Stomach (tissue), 9 donors: Measurements from ENCODE around the gene AKAP10. TPM values are rescaled to one million over a fixed set of nuclear protein-coding genes. Genes with fewer than 3 reads are reported as not detected.
"Not testable (repeated sequence)": the region's sequence is repeated elsewhere in the genome, so short reads cannot be mapped to it uniquely, and the experiment has no call there.

ENCODE experiments used
- DNase-seq, 2 donors: peaks; one replicate each; pipeline versions ENCODE4 v3.0.0 to v3.0.0-alpha.2; 2013 to 2019
- H3K27ac ChIP-seq, 5 donors: fragments of 200-600 bp in 4 of 5; sonication (generic) in 4 of 5; one replicate each; pipeline ENCODE4 v1.5.1; 2013 to 2019; ENCODE audit warnings: mild to moderate bottlenecking in 1 of 5, moderate library complexity in 1 of 5
- H3K27me3 ChIP-seq, 3 donors: fragments of 200-600 bp; sonication (generic); one replicate each; pipeline ENCODE4 v1.5.1; 2017 to 2019; ENCODE audit warnings: mixed run types in 1 of 3
- H3K36me3 ChIP-seq, 4 donors: fragments of 200-600 bp; sonication (generic); 1 replicate in 3 of 4; 2 replicates in 1 of 4; pipeline ENCODE4 v1.5.1; 2016 to 2019
- H3K4me1 ChIP-seq, 4 donors: fragments of 200-600 bp; sonication (generic); one replicate each; pipeline ENCODE4 v1.5.1; 2016 to 2019
- H3K4me3 ChIP-seq, 4 donors: fragments of 200-600 bp; sonication (generic) in 3 of 4; one replicate each; pipeline ENCODE4 v1.5.1; 2016 to 2019; ENCODE audit warnings: mild to moderate bottlenecking in 1 of 4
- H3K9me3 ChIP-seq, 4 donors: fragments of 200-600 bp; sonication (generic); one replicate each; pipeline ENCODE4 v1.5.1; 2016 to 2019
- EP300 ChIP-seq: sonication (generic); formaldehyde crosslinking; IDR thresholded peaks from one replicate; pipeline ENCODE4 v1.6.1; 2017; ENCODE audit warnings: antibody characterized with exemption
- POLR2A ChIP-seq, 4 donors: fragments of 450-650 bp; IDR thresholded peaks; one replicate each; pipeline ENCODE4 v1.6.1; 2016; ENCODE audit warnings: antibody characterized with exemption in 4 of 4, control low read depth in 2 of 4, mild to moderate bottlenecking in 1 of 4, moderate library complexity in 1 of 4
- POLR2AphosphoS5 ChIP-seq, 3 donors: sonication (generic); formaldehyde crosslinking; IDR thresholded peaks; one replicate each; pipeline ENCODE4 v1.6.1; 2016; ENCODE audit warnings: antibody characterized with exemption in 3 of 3
- WGBS, 5 donors: extraction: QIAGEN DNeasy Blood & Tissue Kit in 3 of 5; methylation state at CpG; one replicate each; pipeline versions ENCODE4 v1.1.5 to v1.1.7; 2013 to 2018; 5-methylcytosine and 5-hydroxymethylcytosine counted together
- intact Hi-C: fragments of 100-400 bp; cut with DNase I; formaldehyde crosslinking; loops from one replicate; pipeline ENCODE4 v1.15.1; 2023; ENCODE audit warnings: low total_unique reads
- polyA plus RNA-seq, 3 donors: library from polyadenylated mRNA; stranded (reverse); fragments of 200-250 nt; gene quantifications; one replicate each; pipeline ENCODE4 v1.2.3, GENCODE V29; 2013
- total RNA-seq, 5 donors: library from RNA; depleted of rRNA; stranded (reverse); fragments of >200 nt; gene quantifications; one replicate each; pipeline versions ENCODE4 v1.1.0 to v1.2.3, GENCODE V29; 2014 to 2016
- TF ChIP-seq, protein P1 (sequence below), 7 experiments: fragments of 450-650 bp in 4 of 7; fragments of 200-600 bp in 3 of 7; sonication (generic) in 3 of 7; IDR thresholded peaks; one replicate each; pipeline ENCODE4 v1.5.1; 2016 to 2019; ENCODE audit warnings: antibody characterized with exemption in 7 of 7, control low read depth in 2 of 7, mild to moderate bottlenecking in 1 of 7
- donor health status: healthy with polysubstance abuse.
- donor health status: Bipolar disorder and iron deficiency.
- donor health status: healthy.

AKAP10 gene
- total and polyA plus RNA-seq, 8 donors: 5.1 to 54.5 (median 25.7) TPM

DNA sequence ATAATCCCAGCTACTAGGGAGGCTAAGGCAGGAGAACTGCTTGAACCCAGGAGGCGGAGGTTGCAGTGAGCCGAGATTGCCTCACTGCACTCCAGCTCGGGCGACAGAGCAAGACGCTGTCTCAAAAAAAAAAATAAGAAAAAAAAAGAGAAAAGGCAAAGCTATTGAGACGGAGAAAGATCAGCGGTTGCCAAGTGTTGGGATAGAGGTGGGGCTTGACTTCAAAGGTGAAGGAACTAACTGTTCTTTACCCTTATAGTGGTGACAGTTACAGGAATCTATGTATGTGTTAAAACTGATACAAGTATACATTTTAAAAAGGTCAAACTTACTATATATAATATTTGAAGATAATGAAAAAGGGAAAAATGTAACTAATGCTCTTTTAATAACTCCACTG is 22.5 kb downstream of the AKAP10 start:
- no peak overlapping the region for H3K27ac ChIP-seq
- intact Hi-C loops: no loop called here
- H3K4me1 ChIP-seq: peaks cover 8 to 57% (median 30%) of the 10 kb centered on the region in 4 donors
- DNase-seq: no peak
- 94 to 98% (median 97%) methylated on average over 7 of the region's 7 CpGs for WGBS, 5 donors
- TF ChIP-seq POLR2A (IDR thresholded peaks at IDR 0.05) (no peak), EP300 (no peak), POLR2AphosphoS5 (IDR thresholded peaks at IDR 0.05) (no peak)
- TF ChIP-seq, protein P1, sequence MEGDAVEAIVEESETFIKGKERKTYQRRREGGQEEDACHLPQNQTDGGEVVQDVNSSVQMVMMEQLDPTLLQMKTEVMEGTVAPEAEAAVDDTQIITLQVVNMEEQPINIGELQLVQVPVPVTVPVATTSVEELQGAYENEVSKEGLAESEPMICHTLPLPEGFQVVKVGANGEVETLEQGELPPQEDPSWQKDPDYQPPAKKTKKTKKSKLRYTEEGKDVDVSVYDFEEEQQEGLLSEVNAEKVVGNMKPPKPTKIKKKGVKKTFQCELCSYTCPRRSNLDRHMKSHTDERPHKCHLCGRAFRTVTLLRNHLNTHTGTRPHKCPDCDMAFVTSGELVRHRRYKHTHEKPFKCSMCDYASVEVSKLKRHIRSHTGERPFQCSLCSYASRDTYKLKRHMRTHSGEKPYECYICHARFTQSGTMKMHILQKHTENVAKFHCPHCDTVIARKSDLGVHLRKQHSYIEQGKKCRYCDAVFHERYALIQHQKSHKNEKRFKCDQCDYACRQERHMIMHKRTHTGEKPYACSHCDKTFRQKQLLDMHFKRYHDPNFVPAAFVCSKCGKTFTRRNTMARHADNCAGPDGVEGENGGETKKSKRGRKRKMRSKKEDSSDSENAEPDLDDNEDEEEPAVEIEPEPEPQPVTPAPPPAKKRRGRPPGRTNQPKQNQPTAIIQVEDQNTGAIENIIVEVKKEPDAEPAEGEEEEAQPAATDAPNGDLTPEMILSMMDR (IDR thresholded peaks at IDR 0.05): no peak
- H3K36me3 ChIP-seq: peaks cover 11 to 60% (median 53%) of the 10 kb centered on the region in 4 donors
- no peak overlapping the region for H3K4me3 ChIP-seq
- no peaks in the 10 kb centered on the region for H3K27me3 ChIP-seq
- H3K9me3 ChIP-seq: no peaks in the 10 kb centered on the region

DNA sequence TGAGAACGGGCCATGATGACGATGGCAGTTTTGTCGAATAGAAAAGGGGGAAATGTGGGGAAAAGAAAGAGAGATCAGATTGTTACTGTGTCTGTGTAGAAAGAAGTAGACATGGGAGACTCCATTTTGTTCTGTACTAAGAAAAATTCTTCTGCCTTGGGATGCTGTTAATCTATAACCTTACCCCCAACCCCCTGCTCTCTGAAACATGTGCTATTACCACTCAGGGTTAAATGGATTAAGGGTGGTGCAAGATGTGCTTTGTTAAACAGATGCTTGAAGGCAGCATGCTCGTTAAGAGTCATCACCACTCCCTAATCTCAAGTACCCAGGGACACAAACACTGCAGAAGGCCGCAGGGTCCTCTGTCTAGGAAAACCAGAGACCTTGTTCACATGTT is 26.2 kb downstream of the AKAP10 start:
- DNase-seq, H3K27me3 ChIP-seq, H3K9me3 ChIP-seq, H3K27ac ChIP-seq, intact Hi-C loops, H3K4me3 ChIP-seq: not testable (repeated sequence)
- 58 to 89% (median 85%) methylated on average over 2 to 5 of the region's 5 CpGs for WGBS, 5 donors
- Histone ChIP-seq H3K36me3 (peaks cover 10 to 44% (median 36%) of the 10 kb centered on the region in 4 donors), H3K4me1 (peaks cover 8 to 58% (median 33%) of the 10 kb centered on the region in 4 donors)

DNA sequence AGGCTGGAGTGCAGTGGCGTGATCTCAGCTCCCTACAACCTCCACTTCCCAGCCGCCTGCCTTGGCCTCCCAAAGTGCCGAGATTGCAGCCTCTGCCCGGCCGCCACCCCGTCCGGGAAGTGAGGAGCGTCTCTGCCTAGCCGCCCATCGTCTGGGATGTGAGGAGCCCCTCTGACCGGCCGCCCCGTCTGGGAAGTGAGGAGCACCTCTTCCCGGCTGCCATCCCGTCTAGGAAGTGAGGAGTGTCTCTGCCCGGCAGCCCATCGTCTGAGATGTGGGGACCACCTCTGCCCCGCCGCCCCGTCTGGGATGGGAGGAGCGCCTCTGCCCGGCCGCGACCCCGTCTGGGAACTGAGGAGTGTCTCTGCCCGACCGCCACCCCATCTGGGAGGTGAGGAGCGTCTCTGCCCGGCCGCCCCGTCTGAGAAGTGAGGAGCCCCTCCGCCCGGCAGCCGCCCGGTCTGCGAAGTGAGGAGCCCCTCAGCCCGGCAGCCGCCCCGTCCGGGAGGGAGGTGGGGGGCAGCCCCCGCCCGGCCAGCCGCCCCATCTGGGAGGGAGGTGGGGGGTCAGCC is 26.9 kb downstream of the AKAP10 start:
- H3K27ac ChIP-seq, DNase-seq, H3K4me3 ChIP-seq, intact Hi-C loops, H3K27me3 ChIP-seq, H3K9me3 ChIP-seq: not testable (repeated sequence)
- 94 to 98% (median 97%) methylated on average over 15 to 42 of the region's 43 CpGs for WGBS, 5 donors
- Histone ChIP-seq H3K36me3 (peaks cover 11 to 40% (median 32%) of the 10 kb centered on the region in 4 donors), H3K4me1 (peaks cover 8 to 51% (median 29%) of the 10 kb centered on the region in 4 donors)

DNA sequence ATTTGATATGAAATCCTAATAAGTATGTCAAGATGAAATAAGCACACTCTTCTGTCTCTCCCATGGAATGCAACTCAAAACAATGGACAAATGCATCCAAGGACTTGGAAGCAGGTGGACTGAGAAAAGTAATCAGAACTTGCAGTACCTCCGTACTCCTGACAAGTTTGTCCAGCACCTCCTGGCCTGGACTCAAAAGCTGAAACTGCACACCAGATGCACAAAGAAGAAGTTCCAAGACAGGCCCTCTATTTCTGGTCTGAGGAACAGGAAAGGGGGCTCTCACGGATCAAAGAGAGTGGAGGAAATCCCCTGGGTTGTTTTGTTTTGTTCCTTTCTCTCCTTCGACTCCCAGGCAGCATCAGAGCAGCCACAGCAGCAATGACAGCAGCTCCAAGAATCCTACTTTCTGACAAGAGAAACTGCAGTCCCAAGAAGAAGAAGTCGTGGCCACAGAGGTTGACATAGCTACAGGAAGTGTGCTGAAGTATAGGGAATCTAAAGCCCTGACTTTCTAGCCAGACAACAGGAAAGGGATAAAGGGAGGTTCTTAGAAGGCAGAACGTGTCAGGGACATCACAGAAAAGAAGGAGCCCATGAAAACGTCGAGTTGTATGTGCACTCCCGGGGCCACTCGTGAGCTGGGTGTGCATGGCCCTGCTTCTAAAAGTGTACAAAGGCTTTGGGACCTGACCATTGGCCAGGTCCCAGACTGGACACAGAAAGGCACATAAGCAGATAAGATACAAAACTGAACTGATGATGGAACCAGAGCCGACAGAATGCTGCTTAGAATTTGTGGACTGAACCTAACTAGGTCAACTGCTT is 29.3 kb downstream of the AKAP10 start:
- Histone ChIP-seq H3K36me3 (peaks cover 11 to 45% (median 39%) of the 10 kb centered on the region in 4 donors), H3K4me3 (no peak overlapping the region), H3K27me3 (no peaks in the 10 kb centered on the region), H3K4me1 (peaks cover 8 to 49% (median 26%) of the 10 kb centered on the region in 4 donors), H3K27ac (peak overlapping the region in 4 of 5 donors; percentile 5 to 53 (median 28)), H3K9me3 (no peaks in the 10 kb centered on the region)
- TF ChIP-seq POLR2A (IDR thresholded peaks at IDR 0.05): no peak
- TF ChIP-seq, protein P1 (IDR thresholded peaks at IDR 0.05): no peak
- 31 to 47% (median 34%) methylated on average over 10 of the region's 10 CpGs for WGBS, 5 donors
- intact Hi-C loops: no loop called here
- peak in 1 of 2 donors; percentile 14 for DNase-seq

DNA sequence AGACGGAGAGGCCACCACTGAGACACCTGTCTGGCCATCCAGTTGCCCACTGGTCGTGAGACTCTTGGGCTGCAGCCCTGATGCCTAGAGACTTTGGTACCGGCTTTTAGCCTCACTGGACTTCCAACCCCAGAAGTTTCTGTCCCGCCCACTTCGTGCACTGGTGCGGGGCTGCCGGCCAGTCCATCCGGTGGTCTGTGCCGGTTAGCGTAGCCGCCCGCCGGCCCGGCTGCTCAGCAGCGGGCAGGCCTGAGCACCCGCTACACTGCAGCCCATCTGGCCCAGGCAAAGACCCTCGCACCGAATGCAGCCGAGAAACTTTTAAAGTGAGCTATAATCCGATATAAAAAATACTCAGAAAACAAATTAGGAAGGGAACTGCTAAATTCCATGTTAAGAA is 30.7 kb downstream of the AKAP10 start:
- H3K4me1 ChIP-seq: peaks cover 7 to 48% (median 28%) of the 10 kb centered on the region in 4 donors
- 97 to 99% (median 99%) methylated on average over 17 to 20 of the region's 20 CpGs for WGBS, 5 donors
- H3K36me3 ChIP-seq: peaks cover 11 to 48% (median 44%) of the 10 kb centered on the region in 4 donors
- no peak overlapping the region for H3K4me3 ChIP-seq
- TF ChIP-seq POLR2A (IDR thresholded peaks at IDR 0.05) (no peak), EP300 (no peak), POLR2AphosphoS5 (IDR thresholded peaks at IDR 0.05) (no peak)
- TF ChIP-seq, protein P1 (IDR thresholded peaks at IDR 0.05): no peak
- no peak for DNase-seq
- no peaks in the 10 kb centered on the region for H3K9me3 ChIP-seq
- intact Hi-C loops: no loop called here
- no peak overlapping the region for H3K27ac ChIP-seq
- H3K27me3 ChIP-seq: no peaks in the 10 kb centered on the region
